Measurements from ENCODE around the gene IGSF9B. TPM values are rescaled to one million over a fixed set of nuclear protein-coding genes. Genes with fewer than 3 reads are reported as not detected.
A peak's percentile ranks its signal among the peaks of the same experiment; 100 is the strongest.

IGSF9B gene
- total and polyA plus RNA-seq, 8 donors, result 1.1 to 5.8 (median 2.6) TPM

DNA sequence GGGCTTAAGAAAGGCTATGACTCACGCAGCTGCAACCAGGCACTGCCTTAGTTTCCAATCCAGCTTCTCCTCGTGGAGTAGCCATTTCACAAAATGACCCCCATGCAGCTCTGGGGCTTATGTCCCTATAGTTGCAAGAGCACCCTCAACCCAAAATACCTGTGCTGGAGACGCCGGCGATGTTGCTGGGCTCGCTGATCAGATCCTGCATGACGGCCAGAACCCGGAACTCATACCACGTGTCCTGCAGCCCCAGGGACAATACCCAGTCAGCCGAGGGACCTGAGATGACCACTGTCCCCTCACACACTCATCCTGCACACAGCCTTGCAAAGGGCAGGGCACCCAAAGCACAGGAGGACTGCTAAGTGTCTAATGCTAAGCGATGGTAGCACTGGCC, 32.1 kb downstream of the IGSF9B start:
- Histone ChIP-seq H3K9me3 (no peaks in the 10 kb centered on the region), H3K27ac (no peak overlapping the region), H3K4me3 (no peak overlapping the region), H3K4me1 (peaks cover 0 to 4% (median 0%) of the 10 kb centered on the region in 3 donors), H3K36me3 (no peaks in the 10 kb centered on the region), H3K27me3 (no peaks in the 10 kb centered on the region)
- no peak for ATAC-seq
- TF ChIP-seq, protein P1, sequence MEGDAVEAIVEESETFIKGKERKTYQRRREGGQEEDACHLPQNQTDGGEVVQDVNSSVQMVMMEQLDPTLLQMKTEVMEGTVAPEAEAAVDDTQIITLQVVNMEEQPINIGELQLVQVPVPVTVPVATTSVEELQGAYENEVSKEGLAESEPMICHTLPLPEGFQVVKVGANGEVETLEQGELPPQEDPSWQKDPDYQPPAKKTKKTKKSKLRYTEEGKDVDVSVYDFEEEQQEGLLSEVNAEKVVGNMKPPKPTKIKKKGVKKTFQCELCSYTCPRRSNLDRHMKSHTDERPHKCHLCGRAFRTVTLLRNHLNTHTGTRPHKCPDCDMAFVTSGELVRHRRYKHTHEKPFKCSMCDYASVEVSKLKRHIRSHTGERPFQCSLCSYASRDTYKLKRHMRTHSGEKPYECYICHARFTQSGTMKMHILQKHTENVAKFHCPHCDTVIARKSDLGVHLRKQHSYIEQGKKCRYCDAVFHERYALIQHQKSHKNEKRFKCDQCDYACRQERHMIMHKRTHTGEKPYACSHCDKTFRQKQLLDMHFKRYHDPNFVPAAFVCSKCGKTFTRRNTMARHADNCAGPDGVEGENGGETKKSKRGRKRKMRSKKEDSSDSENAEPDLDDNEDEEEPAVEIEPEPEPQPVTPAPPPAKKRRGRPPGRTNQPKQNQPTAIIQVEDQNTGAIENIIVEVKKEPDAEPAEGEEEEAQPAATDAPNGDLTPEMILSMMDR (IDR thresholded peaks at IDR 0.05), result no peak
- intact Hi-C loops (cut with DNase I), result loop anchor here (5.0 to 10.0 kb wide), 2 partner anchors 218 to 220 kb away; no protein-coding TSS in a partner anchor
- no peak for FAIRE-seq
- 90 to 97% methylated on average over 11 of the region's 11 CpGs for WGBS, 2 donors
- DNase-seq, result peak in 1 of 6 donors; percentile 24

DNA sequence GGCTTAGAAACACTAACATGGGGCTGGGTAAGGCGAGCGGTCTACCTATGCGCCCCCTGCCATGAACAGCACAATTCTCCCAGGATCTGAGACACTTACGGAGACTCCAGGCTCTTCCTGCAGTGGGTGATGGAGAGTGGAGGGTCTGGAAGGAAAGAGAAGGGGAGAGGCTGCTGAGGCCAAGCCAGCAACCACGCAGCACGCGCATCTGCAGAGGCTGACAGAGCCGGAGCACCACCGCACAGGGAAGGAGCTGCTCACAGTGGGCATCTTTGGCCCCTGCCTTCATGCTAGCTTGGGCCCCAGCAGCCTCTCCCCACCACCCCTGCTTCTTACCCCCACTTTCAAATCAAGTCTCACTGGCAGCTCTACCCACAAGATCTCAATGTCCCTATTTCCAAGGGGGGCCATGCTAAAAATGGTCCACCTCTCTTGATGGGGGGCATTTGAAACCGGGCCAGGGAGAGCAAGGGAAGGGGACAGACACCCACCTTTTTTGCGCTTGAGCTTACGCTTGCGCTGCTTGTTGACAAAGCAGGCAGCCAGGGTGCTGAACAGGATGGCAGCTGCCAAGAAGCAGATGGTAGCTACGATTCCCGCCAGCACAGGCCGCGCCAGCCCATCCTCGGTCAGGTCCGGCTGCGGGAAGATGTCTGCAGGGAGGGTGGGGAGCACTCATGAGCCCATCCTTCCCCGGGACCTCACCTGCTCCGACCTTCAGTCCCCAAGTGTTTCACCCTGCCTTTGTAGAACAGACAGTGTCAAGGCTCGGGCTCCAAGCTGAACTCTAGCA, 34.5 kb downstream of the IGSF9B start:
- H3K9me3 ChIP-seq, result no peaks in the 10 kb centered on the region
- intact Hi-C loops (cut with DNase I), result loop anchor here in 2 of 3 donors (10.0 kb wide), 1 partner anchor 223 kb away; no protein-coding TSS in a partner anchor
- H3K36me3 ChIP-seq, result no peaks in the 10 kb centered on the region
- no peaks in the 10 kb centered on the region for H3K27me3 ChIP-seq
- H3K4me3 ChIP-seq, result no peak overlapping the region
- ATAC-seq (no peak), DNase-seq (peak in 1 of 6 donors; percentile 40), FAIRE-seq (no peak)
- WGBS, 2 donors, result 88 to 94% methylated on average over 23 of the region's 23 CpGs
- TF ChIP-seq, protein P1 (IDR thresholded peaks at IDR 0.05), result no peak
- no peak overlapping the region for H3K27ac ChIP-seq
- no peaks in the 10 kb centered on the region for H3K4me1 ChIP-seq

DNA sequence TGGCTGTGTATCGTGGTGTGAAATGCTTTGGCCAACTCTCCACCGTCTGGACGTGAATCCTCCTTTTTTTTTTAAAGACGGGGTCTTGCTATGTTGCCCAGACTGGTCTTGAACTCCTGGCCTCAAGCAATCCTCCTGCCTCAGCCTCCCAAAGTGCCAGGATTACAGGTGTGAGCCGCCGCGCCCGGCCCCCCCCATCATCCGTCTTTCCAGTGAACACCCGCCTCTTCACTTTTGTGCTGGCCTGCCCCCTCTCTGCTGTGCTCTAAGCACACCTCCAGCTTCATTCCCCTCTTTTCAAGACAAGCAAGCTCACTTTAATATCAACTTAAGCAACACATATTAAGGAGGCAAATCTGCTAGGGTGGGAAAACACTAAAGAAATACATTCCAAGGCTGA, 35.3 kb downstream of the IGSF9B start:
- FAIRE-seq (no peak), DNase-seq (peak in 1 of 6 donors; percentile 18), ATAC-seq (no peak)
- 82 to 88% methylated on average over 10 of the region's 10 CpGs for WGBS, 2 donors
- H3K4me1 ChIP-seq, result no peaks in the 10 kb centered on the region
- no peaks in the 10 kb centered on the region for H3K36me3 ChIP-seq
- intact Hi-C loops (cut with DNase I), result loop anchor here in 2 of 3 donors (10.0 kb wide), 1 partner anchor 223 kb away; no protein-coding TSS in a partner anchor
- H3K4me3 ChIP-seq, result no peak overlapping the region
- no peak overlapping the region for H3K27ac ChIP-seq
- TF ChIP-seq, protein P1 (IDR thresholded peaks at IDR 0.05), result no peak
- H3K27me3 ChIP-seq, result no peaks in the 10 kb centered on the region
- H3K9me3 ChIP-seq, result no peaks in the 10 kb centered on the region

DNA sequence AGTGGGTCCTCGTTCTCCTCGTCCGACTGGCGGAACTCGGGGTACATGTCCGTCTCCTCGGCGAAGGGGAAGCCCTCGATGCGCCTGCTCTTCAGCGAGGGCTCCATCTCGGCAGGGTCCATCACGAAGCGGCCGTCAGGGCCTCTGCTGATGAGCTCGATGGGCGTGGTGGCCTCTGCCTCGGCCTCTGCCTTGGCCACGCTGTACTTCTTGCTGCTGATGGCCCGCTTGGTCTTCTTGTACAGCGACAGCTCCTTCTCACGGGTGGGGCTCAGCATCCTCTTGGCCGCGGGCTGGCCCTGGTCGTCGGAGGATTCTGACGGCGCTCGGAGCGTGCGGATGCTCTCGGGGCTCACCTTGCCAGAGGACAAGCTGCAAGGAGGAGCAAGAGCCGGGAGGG, 35.7 kb downstream of the IGSF9B start:
- intact Hi-C loops (cut with DNase I), result loop anchor here in 2 of 3 donors (10.0 kb wide), 1 partner anchor 224 kb away; no protein-coding TSS in a partner anchor
- WGBS, 2 donors, result 91 to 96% methylated on average over 33 of the region's 33 CpGs
- Histone ChIP-seq H3K4me3 (no peak overlapping the region), H3K27me3 (no peaks in the 10 kb centered on the region), H3K9me3 (no peaks in the 10 kb centered on the region), H3K4me1 (no peaks in the 10 kb centered on the region), H3K36me3 (no peaks in the 10 kb centered on the region), H3K27ac (no peak overlapping the region)
- TF ChIP-seq, protein P1 (IDR thresholded peaks at IDR 0.05), result no peak
- FAIRE-seq (no peak), DNase-seq (no peak), ATAC-seq (no peak)
